Activated CD4-positive, alpha-beta T cell treated with anti-CD3 and anti-CD28 coated beads, Interleukin-10, Interleukin-2, amounts not matched to agents 100 ng/mL and 50 ng/mL, durations not matched to agents 16 hours and 8 hours (primary cell): ENCODE results near the gene ADPRS.
A peak's percentile ranks its signal among the peaks of the same experiment; 100 is the strongest.

ENCODE experiments used
- DNase-seq: peaks from one replicate; pipeline ENCODE4 v3.0.0-alpha.2; 2020

ADPRS gene

GRCh38 chr1:36109041-36109679, 20.5 kb downstream of the ADPRS start:
- peak; percentile 52 for DNase-seq

- DNase-seq, result no peak
Observed at GRCh38 chr1:36111151-36111550, 22.5 kb downstream of the ADPRS start.

GRCh38 chr1:36112823-36113222, 24.1 kb downstream of the ADPRS start:
- DNase-seq, result no peak

GRCh38 chr1:36114371-36114770, 25.7 kb downstream of the ADPRS start:
- no peak for DNase-seq

GRCh38 chr1:36115200-36115669, 26.5 kb downstream of the ADPRS start:
- no peak for DNase-seq

GRCh38 chr1:36115931-36116330, 27.2 kb downstream of the ADPRS start:
- DNase-seq, result no peak

- no peak for DNase-seq
Observed at GRCh38 chr1:36116901-36117300, 28.2 kb downstream of the ADPRS start.

- no peak for DNase-seq
Observed at GRCh38 chr1:36118447-36119204, 29.9 kb downstream of the ADPRS start.

- DNase-seq, result no peak
Observed at GRCh38 chr1:36119456-36119855, 30.8 kb downstream of the ADPRS start.

- DNase-seq, result no peak
Observed at GRCh38 chr1:36122062-36123030, 33.7 kb downstream of the ADPRS start.

- no peak for DNase-seq
Observed at GRCh38 chr1:36123356-36123755, 34.7 kb downstream of the ADPRS start.

- DNase-seq, result no peak
Observed at GRCh38 chr1:36124404-36125128, 35.9 kb downstream of the ADPRS start.

GRCh38 chr1:36125129-36125991, 36.7 kb downstream of the ADPRS start, which contains the start of gene COL8A2:
TSS of gene COL8A2 (minus strand) at chr1:36125222. CDS start at chr1:36100242, 24,980 bp downstream.
- DNase-seq, result no peak

GRCh38 chr1:36126005-36126716, 37.5 kb downstream of the ADPRS start:
- DNase-seq, result no peak

- no peak for DNase-seq
Observed at GRCh38 chr1:36126797-36127500, 38.3 kb downstream of the ADPRS start.

GRCh38 chr1:36128126-36128904, 39.6 kb downstream of the ADPRS start:
- DNase-seq, result no peak

GRCh38 chr1:36128905-36129206, 40.2 kb downstream of the ADPRS start:
- no peak for DNase-seq

- no peak for DNase-seq
Observed at GRCh38 chr1:36132029-36132428, 43.3 kb downstream of the ADPRS start.

GRCh38 chr1:36133484-36133883, 44.8 kb downstream of the ADPRS start:
- no peak for DNase-seq
